ENCODE results near the gene LLGL1. TPM values are rescaled to one million over a fixed set of nuclear protein-coding genes. Genes with fewer than 3 reads are reported as not detected.

The LLGL1 gene
- polyA plus RNA-seq, 1 donor from 2014 or later: 0.40 TPM

DNA sequence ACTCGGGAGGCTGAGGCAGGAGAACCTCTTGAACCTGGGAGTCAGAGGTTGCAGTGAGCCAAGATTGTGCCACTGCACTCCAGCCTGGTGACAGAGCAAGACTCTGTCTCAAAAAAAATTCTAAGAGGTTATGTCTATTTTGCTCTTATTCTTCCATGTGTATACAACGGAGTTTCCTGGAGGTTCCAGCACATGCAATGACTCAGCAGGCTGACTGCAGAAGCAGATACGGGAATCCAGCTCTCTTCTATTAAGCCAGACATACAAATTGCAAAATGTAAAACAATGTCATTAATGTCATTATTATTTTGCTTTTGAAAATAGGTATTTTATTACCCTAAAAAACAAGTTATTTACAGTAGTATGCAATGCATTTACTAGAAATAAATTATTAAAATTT, 53.4 kb downstream of the LLGL1 start:
- no peaks in the 10 kb centered on the region for H3K27me3 Mint-ChIP-seq
- H3K4me1 Mint-ChIP-seq: no peaks in the 10 kb centered on the region
- no peak overlapping the region for H3K4me3 Mint-ChIP-seq
- H3K36me3 Mint-ChIP-seq: peaks cover 4% of the 10 kb centered on the region
- H3K9me3 Mint-ChIP-seq: no peaks in the 10 kb centered on the region
- H3K27ac Mint-ChIP-seq: no peak overlapping the region

GRCh38 chr17:18280249-18280648, 54.8 kb downstream of the LLGL1 start:
- Mint-ChIP-seq H3K27me3 (no peaks in the 10 kb centered on the region), H3K36me3 (peaks cover 4% of the 10 kb centered on the region), H3K4me1 (no peaks in the 10 kb centered on the region), H3K4me3 (no peak overlapping the region), H3K9me3 (no peaks in the 10 kb centered on the region), H3K27ac (no peak overlapping the region)

- Mint-ChIP-seq H3K27ac (no peak overlapping the region), H3K9me3 (no peaks in the 10 kb centered on the region), H3K4me1 (no peaks in the 10 kb centered on the region), H3K4me3 (no peak overlapping the region), H3K27me3 (no peaks in the 10 kb centered on the region), H3K36me3 (peaks cover 6% of the 10 kb centered on the region)
These were observed 55.4 kb downstream of the LLGL1 start for GRCh38 chr17:18280766-18281371.

GRCh38 chr17:18281788-18282187, 56.4 kb downstream of the LLGL1 start:
- Mint-ChIP-seq H3K9me3 (no peaks in the 10 kb centered on the region), H3K4me1 (no peaks in the 10 kb centered on the region), H3K27me3 (no peaks in the 10 kb centered on the region), H3K27ac (no peak overlapping the region), H3K36me3 (peaks cover 7% of the 10 kb centered on the region), H3K4me3 (no peak overlapping the region)

DNA sequence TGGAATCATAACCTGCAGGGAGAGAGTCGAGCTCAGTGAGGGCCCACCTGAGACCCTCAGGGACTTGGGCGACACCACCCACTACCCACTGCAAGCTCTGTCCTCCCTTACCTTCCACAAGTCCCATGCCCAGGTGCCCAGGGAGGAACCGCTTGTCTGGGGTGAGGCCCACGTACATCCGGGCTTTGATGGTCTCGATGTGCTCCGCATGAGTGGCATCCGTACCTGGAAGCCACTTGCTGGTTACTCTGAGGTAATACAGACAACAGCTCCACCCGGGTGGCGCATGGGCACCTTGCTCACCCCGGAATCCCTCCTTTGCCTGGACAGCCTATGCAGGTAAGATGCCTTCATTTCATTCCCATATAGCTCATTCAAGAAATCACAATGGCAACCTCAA, 59.9 kb downstream of the LLGL1 start:
- peak overlapping the region in 1 of 3 donors; percentile 74 for H3K27ac Mint-ChIP-seq
- no peaks in the 10 kb centered on the region for H3K9me3 Mint-ChIP-seq
- no peak overlapping the region for H3K4me3 Mint-ChIP-seq
- H3K4me1 Mint-ChIP-seq: no peaks in the 10 kb centered on the region
- peaks cover 9% of the 10 kb centered on the region for H3K36me3 Mint-ChIP-seq
- H3K27me3 Mint-ChIP-seq: no peaks in the 10 kb centered on the region

DNA sequence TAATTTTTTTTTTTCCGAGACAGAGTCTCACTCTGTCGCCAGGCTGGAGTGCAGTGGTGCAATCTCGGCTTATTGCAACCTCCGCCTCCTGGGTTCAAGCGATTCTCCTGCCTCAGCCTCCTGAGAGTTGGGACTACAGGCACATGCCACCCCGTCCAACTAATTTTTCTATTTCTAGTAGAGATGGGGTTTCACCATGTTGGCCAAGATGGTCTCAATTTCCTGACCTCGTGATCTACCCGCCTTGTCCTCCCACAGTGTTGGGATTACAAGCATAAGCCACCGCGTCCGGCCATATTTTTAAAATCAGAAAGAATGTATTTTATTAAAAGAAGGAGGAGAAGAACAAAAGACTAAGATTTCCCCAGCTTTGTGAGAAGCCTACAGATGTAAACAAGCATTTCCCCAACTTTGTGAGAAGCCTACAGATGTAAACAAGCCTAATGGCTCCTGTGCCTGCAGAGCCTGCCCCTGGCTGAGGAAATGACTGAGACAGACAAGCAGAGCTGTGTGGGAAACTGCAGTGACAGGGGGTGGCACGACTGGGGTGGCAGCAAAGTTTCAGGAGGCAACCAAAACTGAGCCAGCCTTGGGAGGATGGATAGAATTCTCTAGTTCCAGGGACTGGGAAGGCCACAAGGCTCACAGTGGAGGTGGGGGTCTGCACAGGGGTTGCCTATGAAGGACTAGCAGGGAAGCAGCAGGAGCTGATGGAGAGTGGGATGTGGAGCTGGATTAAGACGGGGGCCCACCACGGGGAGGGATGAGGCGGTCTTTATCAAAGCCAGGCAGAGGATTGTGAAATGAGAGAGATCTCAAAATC, 66.5 kb downstream of the LLGL1 start:
- no peak overlapping the region for H3K4me3 Mint-ChIP-seq
- no peak overlapping the region for H3K27ac Mint-ChIP-seq
- no peaks in the 10 kb centered on the region for H3K27me3 Mint-ChIP-seq
- H3K36me3 Mint-ChIP-seq: peaks cover 2% of the 10 kb centered on the region
- peaks cover under 1 to 6% (median 5%) of the 10 kb centered on the region in 3 donors for H3K4me1 Mint-ChIP-seq
- H3K9me3 Mint-ChIP-seq: no peaks in the 10 kb centered on the region

Other genes starting within 250 kb of the LLGL1 start
- gene ATPAF2, start 186.5 kb upstream of the LLGL1 start, polyA plus RNA-seq: 41.5 TPM
- 7.7 TPM for gene GID4, start 186.2 kb upstream of the LLGL1 start, polyA plus RNA-seq
- 47.8 TPM for gene DRG2, start 137.7 kb upstream of the LLGL1 start, polyA plus RNA-seq
- 0.48 TPM for gene MYO15A, start 116.9 kb upstream of the LLGL1 start, polyA plus RNA-seq
- 144 TPM for gene ALKBH5, start 41.8 kb upstream of the LLGL1 start, polyA plus RNA-seq
- gene FLII, start 33.1 kb downstream of the LLGL1 start, polyA plus RNA-seq: 150 TPM
- gene MIEF2, start 35.0 kb downstream of the LLGL1 start, polyA plus RNA-seq: 12.3 TPM
- gene TOP3A, start 89.4 kb downstream of the LLGL1 start, polyA plus RNA-seq: 19.5 TPM
- gene SMCR8, start 89.7 kb downstream of the LLGL1 start, polyA plus RNA-seq: 5.2 TPM
- gene SHMT1, start 137.9 kb downstream of the LLGL1 start, polyA plus RNA-seq: 18.9 TPM
- not detected for gene EVPLL, start 152.1 kb downstream of the LLGL1 start, polyA plus RNA-seq